Effector CD8-positive, alpha-beta T cell (primary cell): ENCODE results near the gene MUC22.
"Not testable (repeated sequence)": the region's sequence is repeated elsewhere in the genome, so short reads cannot be mapped to it uniquely, and the experiment has no call there.

Source experiments
- DNase-seq: peaks from one replicate; lab custom pipeline; 2025; lab: John Stamatoyannopoulos, UW
- total RNA-seq, 4 experiments: gene quantifications; one replicate each; lab custom pipeline; 2026; lab: John Stamatoyannopoulos, UW

MUC22 gene
- total RNA-seq: 0 to 0.09 (median 0) reads per million in 4 experiments

GRCh38 chr6:31010393-31011060, at the start of gene MUC22:
TSS of gene MUC22 (plus strand) at chr6:31010474. CDS start at chr6:31010707, 233 bp downstream.
- no peak for DNase-seq

DNA sequence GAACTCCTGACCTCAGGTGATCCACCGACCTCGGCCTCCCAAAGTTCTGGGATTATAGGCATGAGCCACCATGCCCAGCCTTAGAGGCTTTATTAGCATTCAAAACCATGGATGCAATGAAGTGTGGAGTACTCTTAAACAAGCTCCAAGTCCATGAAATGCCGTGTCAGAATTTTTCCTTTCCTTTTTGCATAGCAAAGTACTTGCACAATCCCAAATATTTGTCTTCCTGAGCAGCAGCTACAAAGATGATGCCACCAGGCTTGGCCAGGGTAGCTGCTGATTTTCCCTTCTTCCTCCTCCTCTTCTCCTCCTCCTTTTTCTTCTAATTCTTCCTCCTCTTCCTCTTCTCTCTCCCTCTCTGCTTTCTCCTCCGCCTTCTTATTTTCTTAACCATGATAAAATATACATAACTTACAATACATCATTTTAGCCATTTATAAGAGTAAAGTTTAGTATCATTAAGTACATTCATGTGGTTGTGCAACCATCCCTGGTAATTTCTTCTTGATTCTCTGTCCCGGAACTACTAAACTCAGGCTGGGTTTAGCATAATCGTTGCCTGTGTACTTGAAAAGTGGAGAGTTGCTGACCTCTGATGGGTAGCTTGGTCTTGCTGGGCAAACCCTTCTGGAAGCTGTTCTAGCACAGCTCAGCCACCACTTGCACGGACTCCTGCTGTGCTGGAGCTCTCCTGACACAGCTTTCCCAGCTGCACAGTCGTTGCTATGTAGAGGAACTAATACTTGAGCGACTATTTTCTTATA, 49.2 kb upstream of the MUC22 start:
- no peak for DNase-seq

DNA sequence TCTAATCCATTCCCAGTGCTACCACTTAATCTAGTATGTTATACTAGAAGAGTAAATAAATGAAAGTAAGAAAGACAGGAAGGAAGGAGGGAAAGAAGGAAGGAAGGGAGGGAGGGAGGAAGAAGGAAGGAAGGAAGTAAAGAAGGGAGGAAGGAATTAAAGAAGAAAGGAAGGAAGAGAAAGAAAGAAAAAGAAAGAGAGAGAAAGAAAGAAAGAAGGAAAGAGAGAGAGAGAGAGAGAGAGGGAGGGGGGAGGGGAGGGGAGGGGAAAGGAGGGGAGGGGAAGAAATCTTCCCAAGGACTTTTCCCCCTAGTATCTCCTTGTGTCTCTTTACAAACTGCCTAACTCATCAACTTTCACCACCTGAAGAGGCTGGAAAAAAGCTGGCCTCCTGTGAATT, 47.6 kb upstream of the MUC22 start:
- DNase-seq: no peak

- DNase-seq: no peak
Measured at GRCh38 chr6:30963641-30964040, 46.6 kb upstream of the MUC22 start.

- DNase-seq: no peak
Measured at GRCh38 chr6:30964075-30964474, 46.2 kb upstream of the MUC22 start.

DNA sequence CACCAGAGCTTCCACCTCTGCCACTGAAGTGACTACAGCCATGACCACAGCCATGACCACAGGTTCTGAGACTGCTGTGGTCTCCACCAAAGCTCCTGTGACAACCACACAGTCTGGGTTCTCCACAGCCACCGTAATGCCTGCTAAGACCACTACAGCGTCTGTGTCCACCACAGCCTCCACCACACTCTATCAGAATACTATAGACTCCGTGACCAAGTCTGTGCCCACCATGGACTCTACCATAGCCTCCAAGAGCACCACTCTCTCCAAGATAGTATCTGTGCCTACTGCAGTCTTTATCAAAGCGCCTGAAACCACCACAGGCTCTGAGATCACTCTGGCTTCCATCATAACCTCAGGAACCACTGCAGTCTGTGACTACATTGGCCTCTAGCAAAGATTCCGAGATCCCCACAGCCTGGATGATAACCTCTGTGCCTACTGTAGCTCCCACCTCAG, 45.1 kb upstream of the MUC22 start:
- DNase-seq: no peak

DNA sequence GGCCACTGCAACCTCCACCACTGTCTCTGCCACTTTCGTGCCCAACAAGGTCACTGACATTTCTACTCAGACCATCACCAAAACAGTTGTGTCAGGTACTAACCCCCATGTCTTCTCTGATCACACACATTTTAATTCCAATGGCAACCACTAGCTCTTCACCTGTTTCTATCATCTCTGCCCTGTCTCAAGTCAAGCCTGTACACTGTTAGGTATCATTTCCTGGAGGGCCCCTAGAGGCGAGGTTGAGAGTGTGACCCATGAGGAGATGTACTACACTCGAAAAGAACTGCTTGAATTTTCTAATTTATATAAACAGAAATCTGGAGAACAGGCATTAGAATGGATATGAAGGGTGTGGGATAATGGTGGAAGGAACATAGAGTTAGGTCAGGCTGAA, 44.1 kb upstream of the MUC22 start:
- DNase-seq: no peak

DNA sequence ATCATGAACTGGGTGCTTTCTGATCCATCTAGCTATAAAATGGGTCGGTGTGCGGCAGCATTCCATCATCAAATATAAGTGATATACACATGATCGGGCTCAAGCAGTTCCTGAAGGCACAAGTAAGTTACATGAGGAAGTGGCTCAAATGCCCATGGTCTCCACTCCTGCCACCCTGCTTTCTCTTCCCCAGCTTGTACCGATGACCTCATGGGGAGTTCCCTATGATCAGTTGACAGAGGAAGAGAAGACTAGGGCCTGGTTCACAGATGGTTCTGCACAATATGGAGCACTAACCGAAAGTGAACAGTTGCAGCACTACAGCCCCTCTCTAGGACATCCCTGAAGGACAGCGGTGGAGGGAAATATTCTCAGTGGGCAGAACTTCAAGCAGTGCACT, 41.1 kb upstream of the MUC22 start:
- DNase-seq: not testable (repeated sequence)

DNA sequence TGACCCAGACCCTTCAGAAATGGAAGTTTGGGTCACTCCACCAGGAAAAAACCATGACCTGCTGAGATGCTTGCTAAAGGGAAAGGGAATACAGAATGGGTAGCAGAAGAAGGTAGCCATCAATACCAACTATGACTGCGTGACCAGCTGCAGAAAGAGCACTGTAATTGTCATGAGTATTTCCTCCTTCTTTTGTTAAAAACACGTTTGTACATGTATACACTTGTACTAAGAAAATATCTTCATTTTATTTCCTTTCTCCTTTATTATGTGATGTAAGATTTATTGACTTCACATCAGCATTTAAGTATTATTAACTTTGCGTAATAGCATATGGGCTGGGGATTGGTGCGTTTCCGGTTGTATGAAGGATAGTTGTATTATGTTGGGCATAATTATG, 39.3 kb upstream of the MUC22 start:
- DNase-seq: no peak

GRCh38 chr6:30972816-30973215, 37.5 kb upstream of the MUC22 start:
- DNase-seq: no peak

- DNase-seq: no peak
Measured at GRCh38 chr6:30974490-30975252, 35.6 kb upstream of the MUC22 start.

DNA sequence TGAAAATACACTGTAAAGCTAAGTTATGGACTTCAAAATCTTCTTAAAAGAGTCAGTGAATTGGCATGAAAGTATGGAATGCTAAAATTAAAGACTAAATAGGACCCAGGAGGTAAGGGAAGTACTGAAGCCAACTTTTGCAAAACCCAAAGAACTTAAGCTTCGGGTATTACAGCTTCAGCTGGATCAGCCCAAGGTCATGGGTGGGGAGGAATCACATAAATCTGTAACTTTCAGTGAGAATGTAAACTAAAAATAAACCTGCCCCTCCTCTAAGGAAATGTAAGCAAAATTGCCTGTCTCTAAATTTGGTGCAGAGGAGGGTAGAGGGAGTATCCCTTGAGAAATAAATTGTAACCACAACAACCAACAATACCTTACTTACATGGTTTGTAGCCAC, 31.1 kb upstream of the MUC22 start:
- DNase-seq: no peak

DNA sequence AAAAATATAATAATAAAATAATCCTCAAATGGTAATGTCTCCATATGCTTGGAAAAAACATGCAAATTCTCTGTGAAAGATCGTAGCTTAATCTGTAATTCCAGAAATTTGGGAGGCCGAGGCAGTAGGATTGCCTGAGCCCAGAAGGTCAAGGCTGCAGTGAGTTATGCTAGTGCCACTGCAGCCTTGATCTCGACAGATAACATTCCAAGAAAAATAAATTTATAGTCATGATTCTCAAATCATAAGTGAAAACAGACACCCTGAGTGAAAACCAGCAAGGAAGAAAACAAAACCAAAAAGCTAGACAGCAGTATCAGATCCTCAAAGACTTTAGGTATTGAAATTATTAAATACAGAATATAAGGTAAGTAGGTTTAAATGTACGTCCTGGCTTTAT, 30.6 kb upstream of the MUC22 start:
- no peak for DNase-seq

DNA sequence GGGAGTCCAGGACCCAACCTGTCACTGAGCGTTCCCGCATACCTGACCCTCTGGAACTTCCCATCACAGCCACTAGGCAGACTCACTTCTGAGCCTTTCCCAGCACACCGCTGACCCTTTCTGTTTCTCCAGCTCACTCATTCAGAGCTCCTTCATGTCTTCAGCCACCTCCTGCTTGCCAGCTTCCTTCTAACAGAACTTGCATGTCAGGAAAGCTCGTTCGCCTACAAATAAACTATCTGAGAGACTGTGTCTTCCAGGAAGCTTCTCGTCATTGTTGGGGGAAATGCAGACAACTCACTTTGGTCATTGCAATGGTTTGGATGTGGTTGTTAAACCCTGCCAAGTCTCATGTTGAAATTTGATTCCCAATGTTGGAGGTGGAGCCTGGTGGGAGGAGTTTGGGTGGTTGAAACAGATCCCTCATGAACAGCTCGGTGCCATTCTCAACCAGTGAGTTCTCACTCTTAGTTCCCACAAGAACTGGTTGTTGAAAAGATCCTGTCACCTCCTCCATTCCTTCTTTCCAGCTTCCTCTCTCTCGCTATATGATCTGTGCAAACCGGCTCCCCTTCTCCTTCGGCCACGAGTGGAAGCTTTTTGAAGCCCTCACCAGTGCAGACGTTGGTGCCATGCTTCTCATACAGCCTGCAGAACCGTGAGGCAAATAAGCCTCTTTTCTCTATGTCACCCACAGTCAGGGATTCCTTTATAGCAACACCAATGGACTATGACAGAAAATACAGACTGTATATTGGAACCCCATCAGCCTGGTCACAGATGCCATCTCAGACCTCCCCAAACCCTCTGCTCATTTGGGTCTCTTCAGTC, 28.1 kb upstream of the MUC22 start:
- no peak for DNase-seq

DNA sequence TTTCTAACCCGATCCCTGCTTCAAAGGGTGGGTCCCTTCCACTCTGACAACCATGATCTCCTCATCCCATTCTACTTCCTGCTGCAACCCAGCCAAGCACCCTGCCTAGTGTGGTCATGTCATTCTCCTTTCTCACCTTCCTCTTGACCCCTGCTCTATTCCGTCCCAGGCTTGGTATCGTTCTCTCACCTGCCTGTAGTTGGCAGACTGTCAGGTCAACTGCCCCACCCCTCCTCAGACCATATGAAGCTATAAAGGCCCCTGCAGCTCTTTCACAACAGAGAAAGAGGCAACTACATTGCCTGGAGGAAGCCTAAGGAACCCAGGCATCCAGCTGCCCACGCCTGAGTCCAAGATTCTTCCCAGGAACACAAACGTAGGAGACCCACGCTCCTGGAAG, 26.8 kb upstream of the MUC22 start, which contains the start of gene MUC21:
TSS of gene MUC21 (plus strand) at position 280 of the 400 bp plus-strand sequence. CDS start 241 bp downstream, outside the sequence.
- no peak for DNase-seq

GRCh38 chr6:30985490-30985889, 24.8 kb upstream of the MUC22 start:
- no peak for DNase-seq

DNA sequence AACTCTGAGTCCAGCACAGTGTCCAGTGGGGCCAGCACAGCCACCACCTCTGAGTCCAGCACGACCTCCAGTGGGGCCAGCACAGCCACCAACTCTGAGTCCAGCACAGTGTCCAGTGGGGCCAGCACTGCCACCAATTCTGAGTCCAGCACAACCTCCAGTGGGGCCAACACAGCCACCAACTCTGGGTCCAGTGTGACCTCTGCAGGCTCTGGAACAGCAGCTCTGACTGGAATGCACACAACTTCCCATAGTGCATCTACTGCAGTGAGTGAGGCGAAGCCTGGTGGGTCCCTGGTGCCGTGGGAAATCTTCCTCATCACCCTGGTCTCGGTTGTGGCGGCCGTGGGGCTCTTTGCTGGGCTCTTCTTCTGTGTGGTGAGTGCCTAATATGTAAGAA, 23.0 kb upstream of the MUC22 start:
- no peak for DNase-seq

- no peak for DNase-seq
Measured at GRCh38 chr6:30988209-30988825, 22.0 kb upstream of the MUC22 start.

DNA sequence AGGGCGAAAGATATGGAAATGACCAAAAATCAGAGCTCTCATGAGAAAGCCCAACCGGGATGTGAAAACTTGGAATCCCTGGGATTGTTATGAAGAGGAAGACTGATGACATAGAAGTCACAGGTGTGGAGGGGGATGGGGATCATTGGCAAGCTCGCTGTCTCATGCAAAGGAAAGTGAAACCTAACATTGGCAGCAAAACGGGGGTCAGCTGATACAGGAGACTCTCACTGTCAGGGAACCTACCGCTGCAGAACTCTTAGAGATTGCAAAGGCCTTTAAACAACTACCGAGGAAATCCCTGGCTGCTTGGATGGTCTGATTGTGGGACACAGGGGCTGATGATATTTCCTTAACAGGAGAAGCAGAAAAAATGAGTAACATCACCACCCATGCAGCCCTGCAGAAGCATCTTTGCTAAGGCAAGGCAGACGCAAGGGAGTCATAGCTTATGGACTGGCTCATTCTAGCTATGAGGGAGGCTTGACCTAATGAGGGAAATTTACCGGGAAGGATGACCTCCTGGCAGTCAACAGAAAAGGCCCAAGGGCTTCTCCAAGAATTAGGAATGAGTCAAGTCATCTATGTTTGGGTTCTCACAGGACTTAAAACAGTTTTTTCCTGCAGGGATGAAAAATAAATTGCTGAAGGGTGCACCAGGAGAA, 19.7 kb upstream of the MUC22 start:
- no peak for DNase-seq

GRCh38 chr6:30991891-30992290, 18.4 kb upstream of the MUC22 start:
- no peak for DNase-seq

DNA sequence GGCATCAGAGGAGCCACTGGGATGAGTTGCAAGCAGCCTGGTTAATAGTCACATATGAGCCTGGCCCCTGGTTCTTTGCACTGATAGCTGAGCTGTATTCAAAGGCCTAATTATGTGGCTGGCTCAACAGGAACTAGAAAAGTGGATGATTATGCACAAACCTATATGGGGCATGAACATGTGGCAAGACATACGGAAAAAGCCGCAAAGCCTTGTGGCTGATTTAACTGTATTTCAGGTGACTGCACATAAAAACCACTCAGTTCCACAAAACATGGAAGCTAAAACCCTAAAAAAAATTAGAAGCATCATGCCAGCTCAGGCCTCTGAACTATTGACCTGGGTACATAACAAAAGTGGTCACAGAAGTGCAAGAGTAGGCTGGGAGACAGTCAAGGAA, 13.0 kb upstream of the MUC22 start:
- DNase-seq: no peak
